Measurements from ENCODE around the gene PHGDH. TPM values are rescaled to one million over a fixed set of nuclear protein-coding genes. Genes with fewer than 3 reads are reported as not detected.
"Not testable (repeated sequence)": the region's sequence is repeated elsewhere in the genome, so short reads cannot be mapped to it uniquely, and the experiment has no call there.

PHGDH gene
- polyA plus RNA-seq, 5 donors: 99.5 to 129 (median 125) TPM

DNA sequence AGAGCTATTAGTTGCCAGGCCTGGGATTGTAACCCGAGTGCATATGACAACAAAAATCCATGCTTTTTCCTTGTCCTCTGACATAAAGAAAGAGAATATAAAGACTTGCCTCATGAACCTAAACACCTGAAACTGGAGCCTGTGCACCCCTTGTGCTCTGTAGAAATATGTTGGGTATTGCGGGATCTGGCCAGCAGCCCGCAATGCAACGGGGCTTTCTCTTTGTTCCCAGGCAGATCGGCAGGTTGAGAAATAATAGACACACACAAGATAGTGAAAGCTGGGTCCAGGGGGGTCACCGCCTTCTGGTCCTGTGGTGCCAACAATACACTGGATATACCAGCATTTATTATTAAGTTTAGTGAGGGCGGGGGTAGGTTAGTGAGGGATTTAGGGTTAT, 74.3 kb downstream of the PHGDH start:
- not testable (repeated sequence) for DNase-seq

DNA sequence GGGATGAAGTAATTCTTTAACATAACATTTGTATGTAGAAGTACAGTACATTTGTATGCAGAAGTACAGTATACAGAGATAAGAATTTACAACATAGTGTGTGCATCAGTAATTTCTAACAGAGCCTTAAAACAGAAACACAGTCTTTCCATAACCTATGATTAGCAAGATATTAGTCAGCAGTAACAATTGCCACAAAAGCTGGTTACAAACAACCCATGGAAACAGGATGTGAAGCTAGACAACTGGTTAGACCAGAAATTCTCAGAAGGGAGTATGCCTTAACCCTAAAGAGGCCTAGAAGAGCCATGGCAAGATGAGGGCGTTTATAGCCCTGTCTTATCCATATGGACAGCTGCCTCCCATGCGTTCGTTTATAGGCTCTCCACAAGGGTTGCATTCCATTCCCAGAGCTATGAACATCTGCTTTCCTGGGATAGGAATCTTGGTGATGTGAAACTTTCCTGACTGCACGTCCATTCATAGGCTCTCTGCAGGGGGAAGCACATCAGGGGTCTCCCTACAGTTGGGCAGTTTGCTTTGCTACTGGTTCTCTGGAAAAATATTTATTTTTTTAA, 74.8 kb downstream of the PHGDH start:
- DNase-seq: not testable (repeated sequence)

DNA sequence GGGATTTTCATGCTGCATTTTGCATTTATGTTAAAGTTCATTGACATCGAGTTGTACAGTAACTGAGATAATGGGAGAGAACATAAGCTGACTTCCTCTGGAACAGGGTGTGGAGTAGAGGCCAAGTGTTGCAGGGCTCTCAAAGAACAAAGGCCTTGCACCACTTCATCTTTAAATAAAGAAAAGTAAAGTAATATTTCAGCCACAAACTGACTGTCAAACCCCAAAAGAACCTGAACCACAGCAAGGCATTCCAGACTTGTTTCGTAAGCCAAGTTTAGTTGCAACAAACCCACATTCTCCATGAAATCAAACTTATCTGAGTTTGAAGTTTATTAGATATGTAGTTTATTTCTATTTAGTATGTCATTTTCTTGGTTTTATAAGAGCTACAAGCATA, 76.0 kb downstream of the PHGDH start:
- no peak for DNase-seq

DNA sequence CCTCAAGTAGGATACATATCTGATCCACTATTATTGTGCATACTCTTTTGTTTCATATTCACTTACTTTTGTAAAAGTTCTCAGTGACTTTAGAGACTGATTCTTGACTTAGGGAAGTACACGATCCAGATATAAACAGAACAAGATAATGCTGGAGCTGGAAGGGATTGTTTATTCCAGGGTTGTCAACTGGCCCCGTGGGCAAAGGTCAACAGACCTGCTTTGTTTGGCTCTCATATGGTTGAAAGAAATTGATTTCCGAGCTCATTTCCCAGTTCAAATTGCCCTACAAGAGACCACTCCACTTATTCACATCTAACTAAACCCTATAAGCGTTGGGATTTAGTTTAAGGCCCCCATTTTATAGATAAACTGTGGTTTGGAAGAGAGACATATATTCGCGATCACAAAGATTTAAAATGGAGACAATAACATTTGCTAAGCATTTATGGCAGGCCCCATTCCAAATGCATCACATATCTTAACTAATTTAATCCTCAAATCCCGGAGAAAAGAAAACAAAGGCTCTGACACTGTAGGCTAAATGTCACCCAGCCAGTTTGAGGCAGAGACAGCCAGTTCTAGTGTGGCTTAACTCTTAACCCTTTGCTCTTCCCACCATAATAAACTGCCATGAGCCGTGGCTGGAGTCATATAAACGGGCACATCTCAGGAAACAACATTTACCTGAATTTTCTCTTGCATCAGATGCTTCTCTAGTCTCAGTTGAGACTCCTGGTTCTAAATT, 78.9 kb downstream of the PHGDH start:
- no peak for DNase-seq

DNA sequence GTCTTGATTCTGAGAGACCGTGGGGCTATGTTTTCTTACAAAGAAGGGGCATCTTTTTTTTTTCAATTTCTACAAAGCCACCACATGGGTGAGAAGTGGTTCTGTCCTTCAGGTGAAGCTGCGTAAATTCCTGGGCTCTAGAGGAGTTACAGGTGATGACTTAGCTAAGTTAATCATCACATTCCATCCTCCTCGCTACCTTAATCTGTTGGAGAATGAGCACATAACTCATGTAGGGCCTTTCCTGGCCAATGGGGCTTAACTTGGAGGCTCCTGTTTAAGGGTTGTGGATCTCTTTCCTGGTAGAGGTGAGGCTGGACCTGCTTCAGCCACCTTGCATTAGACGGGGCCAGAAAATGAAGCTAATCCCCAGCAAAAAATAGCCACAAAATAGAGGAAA, 79.6 kb downstream of the PHGDH start:
- no peak for DNase-seq

Other genes starting within 250 kb of the PHGDH start
- 1 to 10 TPM in 1 of 5 donors, under 1 TPM in 4; 0.40 to 1.2 (median 0.55) TPM for gene HSD3B1, start 204.7 kb upstream of the PHGDH start, polyA plus RNA-seq (ENCODE audit: insufficient read depth in 1 of 5, insufficient read length in 5 of 5, low replicate concordance in 1 of 5)
- 10 to 100 TPM; 19.6 to 27.7 (median 25.2) TPM for gene ZNF697, start 63.7 kb upstream of the PHGDH start, polyA plus RNA-seq (ENCODE audit: insufficient read depth in 1 of 5, insufficient read length in 5 of 5, low replicate concordance in 1 of 5)
- 1 to 10 TPM in 1 of 5 donors, under 1 TPM in 4; 0.35 to 2.8 (median 0.53) TPM for gene HMGCS2, start 57.0 kb downstream of the PHGDH start, polyA plus RNA-seq (ENCODE audit: insufficient read depth in 1 of 5, insufficient read length in 5 of 5, low replicate concordance in 1 of 5)
- gene REG4, start 99.5 kb downstream of the PHGDH start, polyA plus RNA-seq (ENCODE audit: insufficient read depth in 1 of 5, insufficient read length in 5 of 5, low replicate concordance in 1 of 5): under 1 TPM in 1 of 5 donors, not detected in 4; 0.28 TPM
- gene ADAM30, start 184.6 kb downstream of the PHGDH start, polyA plus RNA-seq (ENCODE audit: insufficient read depth in 1 of 5, insufficient read length in 5 of 5, low replicate concordance in 1 of 5): not detected

Measured in right lung (tissue), 5 donors.